SK-MEL-5 (cell line): ENCODE measurements around the gene PITPNM2. TPM values are rescaled to one million over a fixed set of nuclear protein-coding genes. Genes with fewer than 3 reads are reported as not detected.

Experiments
- DNase-seq: peaks from one replicate; pipeline ENCODE4 v3.0.0-alpha.2; 2016; ENCODE audit warnings: low read depth, low spot score
- in situ Hi-C: cut with HindIII; loops from 2 replicates; pipeline ENCODE4 v1.10.0; 2016; ENCODE audit warnings: low sequenced_read_pairs, high pct_unique_total_duplicates, low pct_unique_long_range_greater_than_20kb
- total RNA-seq: library from RNA; depleted of rRNA; stranded (reverse); fragments of >200 nt; shearing (Covaris generic); gene quantifications from 2 replicates; pipeline ENCODE4 v1.2.3, GENCODE V29; 2014

The PITPNM2 gene
- total RNA-seq, 1 experiment from 2014 or later = 1.2 TPM

DNA sequence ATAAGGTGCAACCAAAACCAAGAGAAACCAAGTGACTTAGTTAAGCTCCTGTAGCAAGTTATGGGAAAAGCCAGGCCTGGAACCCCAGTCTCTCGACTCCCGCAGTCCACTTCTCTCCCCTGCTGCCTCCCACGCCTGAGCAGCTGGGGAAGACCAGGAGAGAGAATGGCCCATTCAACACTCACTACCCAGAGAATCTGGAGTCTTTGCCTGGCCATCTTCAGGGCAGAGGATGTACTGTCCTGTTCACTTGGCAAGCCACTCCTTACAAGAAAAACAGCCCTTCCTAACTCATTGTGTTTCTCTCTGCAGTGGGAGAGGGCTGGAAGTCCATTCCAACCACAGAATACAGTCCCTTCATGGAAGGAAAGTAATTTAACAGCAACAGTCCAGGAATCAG is 1.8 kb downstream of the PITPNM2 start:
- no peak for DNase-seq
- in situ Hi-C loops = no loop called here

DNA sequence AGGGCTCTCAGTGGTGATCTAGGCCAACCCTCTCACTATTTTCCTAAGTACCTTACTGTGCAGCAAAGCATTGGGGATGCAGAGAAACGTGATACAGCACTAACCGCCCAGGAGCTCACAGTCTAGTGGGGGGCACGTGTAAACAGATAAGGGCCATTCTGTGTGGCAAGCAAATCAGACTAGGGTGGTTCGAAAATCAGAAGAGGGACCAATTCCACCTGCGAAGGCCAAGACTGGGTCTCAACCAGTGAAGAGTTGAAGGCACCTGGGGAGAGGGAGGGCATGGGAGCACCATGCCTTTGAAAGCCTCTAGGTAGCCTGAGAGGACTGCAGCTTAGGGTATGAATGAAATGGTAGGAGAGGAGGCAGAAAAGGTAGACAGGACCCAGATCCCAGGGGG is 2.2 kb downstream of the PITPNM2 start:
- DNase-seq = no peak
- in situ Hi-C loops = no loop called here

DNA sequence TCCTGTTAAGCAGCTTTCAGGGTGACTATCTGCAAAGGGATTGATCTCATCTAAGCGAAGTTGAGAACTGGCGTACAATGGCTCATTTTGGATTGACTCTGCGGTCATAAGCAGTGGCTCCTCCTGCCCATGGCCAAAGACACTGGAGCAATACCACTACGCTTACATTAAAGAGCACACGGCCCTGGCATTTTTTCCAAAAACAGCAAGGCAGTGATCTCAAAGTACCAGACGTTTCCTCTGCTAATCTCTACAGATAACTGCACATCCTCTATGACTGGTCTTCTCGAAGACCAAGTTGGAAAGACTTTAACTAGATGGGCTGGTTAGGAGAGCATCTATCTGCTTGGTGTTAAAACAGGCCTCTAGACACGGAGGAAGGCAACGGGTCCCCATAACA is 2.7 kb downstream of the PITPNM2 start:
- in situ Hi-C loops = no loop called here
- no peak for DNase-seq

DNA sequence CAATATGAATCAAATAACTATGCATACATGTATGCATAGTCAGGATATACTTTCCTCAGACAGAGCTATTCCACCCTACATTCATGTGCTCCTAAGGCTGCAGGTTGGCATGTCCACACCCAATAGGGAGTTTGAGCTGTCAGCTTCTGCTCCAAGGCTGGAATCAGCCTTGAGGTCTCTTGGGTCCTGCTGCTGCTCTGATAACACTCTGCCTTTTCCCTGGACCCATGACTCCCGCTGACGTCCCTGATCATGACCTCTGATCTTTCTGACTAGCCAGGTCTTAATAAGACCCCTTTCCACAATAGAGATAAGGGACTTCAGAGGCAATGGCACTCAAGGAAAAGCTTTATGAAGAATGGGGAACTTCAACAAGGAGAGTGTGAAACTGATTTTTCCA is 5.7 kb downstream of the PITPNM2 start:
- in situ Hi-C loops = no loop called here
- DNase-seq = no peak

DNA sequence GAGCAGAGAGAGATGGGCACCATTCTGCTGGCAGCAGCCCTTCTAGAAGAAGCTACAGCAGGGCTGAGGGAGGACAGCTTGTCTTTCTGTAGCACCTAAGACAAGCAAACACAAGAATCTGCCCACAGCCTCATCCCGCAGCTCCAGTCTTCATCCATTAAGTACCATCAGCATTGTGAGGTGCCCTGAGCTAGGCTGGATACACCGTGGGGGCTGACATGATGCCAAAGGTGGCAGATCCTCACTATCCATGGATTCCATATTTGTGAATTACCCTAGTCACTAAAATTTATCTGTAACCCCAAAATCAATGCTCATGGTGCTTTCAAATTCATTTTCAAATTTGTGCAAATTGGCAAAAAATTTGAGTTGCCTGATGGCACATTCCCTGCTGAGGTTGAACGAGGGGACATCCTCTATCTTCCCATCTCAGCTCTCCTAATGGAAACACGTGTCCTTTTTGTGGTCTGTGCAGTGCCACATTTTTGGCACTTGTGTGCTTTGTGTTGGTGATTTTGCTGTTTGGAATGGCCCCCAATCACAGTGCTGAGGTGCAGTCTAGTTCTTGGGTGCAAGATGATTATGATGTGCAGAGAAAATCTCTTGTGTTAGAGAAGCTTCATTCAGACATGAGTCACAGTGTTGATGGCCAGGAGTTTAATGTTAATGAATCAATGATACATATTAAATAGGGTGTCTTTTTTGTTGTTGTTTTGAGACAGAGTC is 7.0 kb downstream of the PITPNM2 start:
- DNase-seq = no peak
- in situ Hi-C loops = no loop called here

DNA sequence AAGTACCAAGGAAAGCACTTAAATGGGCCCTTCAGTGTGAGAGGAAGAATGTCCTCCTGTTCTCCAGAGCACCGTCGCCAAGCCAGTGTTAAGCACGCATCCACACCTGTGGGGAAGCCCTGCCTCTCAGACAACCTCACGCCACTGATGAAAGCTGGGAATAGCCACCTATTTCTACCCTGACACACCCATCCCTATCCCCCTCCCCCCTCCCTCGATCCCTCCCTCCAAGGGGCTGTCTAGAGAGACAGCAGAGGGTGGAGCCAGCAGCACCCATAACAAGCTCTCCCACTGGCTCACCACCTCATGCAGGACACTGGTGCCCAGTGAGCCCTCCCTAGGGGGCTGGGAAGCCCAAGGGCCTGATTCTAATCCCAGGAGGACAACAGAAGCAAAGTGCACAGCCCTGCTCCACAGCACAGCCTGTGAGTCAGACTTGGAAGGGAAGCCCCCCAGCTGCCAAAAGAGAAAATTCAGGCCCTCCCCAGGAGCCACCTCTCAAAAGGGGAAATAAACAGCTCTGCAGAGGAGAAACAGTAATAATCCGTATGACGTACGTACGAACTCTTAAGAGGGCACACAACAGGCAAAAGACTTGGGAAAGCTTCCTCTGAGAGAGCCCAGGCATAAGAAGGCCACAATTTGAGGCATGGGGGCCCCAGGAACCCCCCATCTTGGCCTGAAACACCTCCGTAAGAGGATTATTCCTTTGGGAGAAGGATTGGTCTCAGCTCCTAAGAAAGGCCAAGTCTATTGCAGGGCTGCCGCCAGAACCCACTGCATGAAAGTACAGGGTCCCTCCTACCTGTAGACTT is 7.8 kb downstream of the PITPNM2 start:
- in situ Hi-C loops = no loop called here
- DNase-seq = peak; percentile 30

DNA sequence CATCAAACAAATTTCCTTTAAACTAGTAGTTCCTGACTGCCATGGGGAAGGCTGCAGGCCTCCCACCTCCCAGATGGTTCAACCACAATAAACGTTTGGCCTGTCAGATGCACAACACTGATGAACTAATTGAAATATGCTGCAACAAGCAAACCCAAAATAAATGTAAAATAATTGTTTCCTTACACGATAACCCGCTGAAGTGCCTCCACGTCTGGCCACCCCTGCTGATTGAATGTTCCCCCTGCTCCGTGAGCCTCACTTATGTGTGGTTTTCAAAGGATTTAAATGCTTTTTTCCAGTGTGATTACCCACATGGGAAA is 8.4 kb downstream of the PITPNM2 start:
- in situ Hi-C loops = no loop called here
- no peak for DNase-seq

DNA sequence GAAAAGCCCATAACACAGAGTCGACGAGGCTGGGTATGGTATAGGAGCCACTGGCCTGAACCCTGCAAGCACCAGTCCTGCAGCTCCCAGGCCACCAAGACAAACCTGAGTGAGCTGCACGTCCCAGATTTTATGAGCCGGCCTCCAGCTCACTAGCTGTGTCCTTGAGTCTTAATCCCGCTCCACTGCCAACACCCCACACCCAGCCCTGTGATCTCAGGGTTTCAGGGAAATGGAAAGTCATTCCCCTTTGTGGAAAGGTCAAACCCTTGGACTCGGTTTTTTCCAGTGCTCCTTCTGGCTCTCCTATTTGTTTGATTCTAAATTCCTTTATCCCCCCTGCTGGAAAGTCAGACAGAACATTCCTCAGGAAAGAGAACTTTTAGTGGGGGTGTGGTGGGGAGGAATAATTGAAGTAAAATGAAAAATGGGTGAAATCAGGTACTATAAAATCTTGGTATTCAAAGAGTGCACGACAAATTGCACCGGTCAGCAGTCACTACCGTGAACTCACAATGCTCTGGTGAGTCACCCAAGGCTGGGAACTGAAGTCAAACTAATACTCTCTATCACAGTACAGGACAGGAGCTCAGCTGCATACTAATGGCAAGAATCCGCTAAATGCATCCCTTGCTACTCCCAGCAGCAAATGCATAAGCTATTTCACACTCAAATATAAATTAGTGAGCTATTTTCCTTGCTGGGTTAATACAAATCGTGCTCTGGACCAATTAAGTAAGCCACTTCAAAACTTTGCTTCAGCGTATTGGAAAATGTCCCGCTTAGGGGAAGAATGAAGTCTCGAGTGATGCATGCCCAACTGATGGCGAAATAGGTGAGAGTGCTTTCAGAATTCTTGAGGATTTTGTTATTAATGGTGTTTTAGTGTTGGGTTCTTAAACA is 9.0 kb downstream of the PITPNM2 start:
- in situ Hi-C loops = no loop called here
- DNase-seq = peak; percentile 22

DNA sequence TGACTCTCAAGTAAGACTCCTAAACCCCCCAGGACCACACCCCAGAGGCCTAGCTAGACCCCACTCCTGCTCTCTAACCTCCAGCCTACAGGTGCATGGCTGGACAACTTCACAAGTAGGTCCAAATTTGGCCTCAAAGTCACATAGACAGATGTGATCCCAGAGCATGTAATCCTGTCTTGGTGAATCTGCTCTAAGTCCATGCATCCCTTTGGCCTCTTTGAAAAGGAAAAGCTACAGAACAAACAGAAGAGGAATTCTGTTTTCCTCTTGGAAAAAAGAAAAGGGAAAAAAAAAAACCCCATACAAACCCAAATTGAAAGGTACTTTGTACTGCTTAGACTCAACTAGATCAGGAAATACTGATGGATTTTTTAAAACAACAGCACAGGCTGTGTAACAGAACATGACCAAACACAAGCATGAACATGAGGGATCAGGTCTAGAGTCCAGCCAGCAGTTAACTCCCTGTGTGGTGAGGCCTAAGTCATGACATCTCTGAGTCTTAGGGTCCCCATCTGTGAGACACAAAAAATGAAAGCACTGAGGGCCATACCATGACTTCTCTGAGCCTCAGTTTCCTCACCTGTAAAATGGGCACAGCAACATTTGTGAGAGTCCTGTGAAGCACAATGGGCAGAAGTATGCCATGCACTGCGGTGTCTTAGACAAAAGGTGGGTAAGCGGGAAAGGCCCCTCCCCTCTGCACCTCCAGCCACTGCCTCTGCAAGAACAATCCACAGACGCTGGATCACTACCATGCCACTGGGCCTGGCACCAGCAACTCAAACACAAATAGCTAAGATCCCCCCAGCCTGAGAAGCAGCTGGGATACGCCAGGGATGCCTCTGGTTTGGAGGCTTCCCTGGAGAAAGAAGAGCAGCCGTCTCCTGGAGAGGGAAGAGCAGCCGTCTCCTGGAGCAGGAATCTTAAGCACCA is 9.9 kb downstream of the PITPNM2 start:
- in situ Hi-C loops = no loop called here
- no peak for DNase-seq

DNA sequence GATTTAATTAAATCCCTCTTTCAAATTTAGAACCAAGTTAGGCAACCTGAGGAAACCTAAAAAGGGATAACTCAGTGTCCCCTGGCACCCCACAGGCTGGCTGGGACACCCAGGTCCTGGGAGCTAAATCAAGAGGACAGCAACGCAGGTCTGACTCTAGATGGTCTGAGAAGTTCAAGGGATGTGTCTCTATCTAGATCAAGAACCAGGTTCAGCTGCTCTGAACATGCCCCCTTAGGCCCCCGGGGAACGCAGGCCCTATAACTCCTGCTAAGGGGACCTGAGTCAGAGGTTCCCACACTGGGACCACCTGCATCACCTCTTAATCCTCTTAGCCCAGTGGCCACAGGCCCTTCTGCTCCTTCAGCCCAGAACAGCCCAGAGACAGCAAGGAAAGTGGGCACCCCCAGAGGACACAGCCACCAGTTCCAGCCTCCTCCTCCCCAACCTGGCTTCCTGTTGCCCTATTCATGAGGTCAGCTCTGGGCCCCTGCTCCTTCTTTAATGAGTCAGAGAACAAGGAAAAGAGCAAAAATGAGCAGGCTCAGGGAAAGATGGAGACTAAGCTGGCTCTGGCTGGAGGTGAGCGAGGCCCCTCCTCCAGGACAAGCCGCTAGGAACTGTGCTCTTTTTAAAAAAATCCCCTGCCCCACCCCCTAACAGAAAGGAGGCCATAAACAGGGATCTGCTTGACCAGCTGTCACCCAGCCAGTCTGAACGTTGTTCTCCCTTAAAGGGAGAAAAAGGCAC is 10.8 kb downstream of the PITPNM2 start:
- no peak for DNase-seq
- in situ Hi-C loops = no loop called here

DNA sequence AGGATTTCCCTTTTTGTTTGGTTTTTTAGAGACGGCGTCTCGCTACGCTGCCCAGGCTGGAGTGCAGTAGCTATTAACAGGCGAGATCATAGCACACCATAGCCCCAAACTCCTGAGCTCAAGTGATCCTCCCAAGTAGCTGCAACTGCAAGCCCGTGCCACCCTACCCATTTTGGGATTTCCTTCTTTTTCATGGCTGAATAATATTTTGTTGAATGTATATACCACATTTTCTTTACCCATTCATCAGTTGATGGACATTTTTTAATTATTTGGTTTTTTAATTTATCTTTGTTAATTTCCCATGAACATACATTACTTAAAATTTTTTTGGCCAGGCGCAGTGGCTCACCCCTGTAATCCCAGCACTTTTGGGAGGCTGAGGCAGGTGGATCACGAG is 15.2 kb downstream of the PITPNM2 start:
- DNase-seq = no peak
- in situ Hi-C loops = no loop called here

DNA sequence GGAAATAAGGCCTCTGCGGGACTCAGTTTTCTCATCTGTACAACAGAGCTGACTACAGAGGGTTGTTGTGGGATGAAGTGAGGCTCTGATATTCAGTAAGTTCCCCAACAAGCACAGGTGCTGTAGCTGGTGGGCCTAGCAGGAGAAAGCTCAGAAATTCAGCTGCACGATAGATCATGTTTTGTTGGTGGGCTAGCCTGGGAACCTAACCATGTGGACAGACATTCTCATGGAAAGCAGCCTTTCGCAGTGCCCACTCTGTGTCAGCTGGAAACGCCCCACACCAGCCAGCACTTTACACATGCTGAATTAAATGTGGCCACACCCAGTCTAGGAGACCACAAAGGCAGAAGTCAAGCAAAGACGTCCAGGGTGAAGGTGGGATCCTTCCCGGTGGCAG is 16.1 kb downstream of the PITPNM2 start:
- no peak for DNase-seq
- in situ Hi-C loops = no loop called here

DNA sequence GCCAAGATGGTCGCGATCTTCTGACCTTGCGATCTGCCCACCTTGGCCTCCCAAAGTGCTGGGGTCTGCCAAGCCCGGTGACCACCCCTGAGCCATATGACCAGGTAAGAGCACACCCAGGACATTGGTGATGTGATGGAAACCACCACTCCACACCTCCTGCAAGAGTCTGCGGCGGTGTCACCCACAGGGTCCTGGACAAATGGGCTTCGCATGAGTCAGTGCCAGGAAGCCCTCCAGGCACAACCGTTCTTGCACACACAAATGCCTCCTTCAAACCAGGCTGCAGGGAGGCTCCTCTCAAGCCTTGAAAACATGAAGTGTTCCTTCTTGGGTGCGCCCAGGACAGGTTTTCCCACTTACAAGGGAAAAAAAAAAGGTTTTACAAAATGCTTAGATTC is 16.6 kb downstream of the PITPNM2 start:
- in situ Hi-C loops = no loop called here
- peak; percentile 54 for DNase-seq

DNA sequence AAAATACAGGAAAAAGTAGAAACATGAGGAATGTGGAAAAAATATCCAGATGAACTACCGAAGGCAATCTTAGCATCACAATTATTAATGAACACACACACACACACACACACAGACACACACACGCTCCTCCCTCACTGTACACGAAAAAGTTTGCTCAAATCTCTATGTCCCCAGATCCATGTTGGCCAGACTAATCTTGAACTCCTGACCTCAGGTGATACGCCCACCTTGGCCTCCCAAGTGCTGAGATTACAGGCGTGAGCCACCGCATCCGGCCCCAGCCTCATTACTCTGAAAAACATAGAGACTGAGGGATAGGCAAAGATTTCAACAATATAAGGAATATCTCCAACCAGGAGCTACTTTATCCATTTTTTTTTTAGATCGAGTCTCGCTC is 17.2 kb downstream of the PITPNM2 start:
- no peak for DNase-seq
- in situ Hi-C loops = no loop called here

DNA sequence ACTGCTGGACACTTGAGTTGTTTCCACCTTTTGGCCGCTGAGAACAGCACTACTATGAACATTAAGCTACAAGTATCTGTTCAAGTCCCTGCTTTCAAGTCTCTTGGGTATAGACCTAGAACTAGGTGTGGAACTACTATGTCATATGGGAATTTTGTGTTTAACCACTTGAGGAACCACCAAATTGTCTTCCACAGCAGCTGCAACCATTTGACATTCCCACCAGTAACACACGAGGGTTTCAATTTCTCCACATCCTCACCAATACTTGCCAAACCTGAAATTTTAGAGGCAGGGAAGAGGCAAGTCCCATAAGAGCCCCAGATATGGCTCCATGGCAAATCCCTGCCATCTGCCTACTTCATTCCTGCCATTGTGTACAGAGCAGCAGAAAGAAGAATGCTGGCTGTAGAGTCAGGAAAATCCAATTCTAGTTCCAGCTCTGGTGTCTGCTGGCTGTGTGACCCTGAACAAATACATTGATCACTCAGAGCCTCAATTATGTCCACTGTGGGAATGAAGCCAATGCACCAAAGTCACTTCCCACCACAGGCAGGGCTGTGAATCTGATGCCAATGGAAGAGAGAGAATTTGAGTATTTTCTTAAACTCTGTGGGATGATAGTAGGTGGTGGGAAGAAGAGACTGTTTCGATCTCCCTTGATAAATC is 17.8 kb downstream of the PITPNM2 start:
- in situ Hi-C loops = no loop called here
- no peak for DNase-seq

DNA sequence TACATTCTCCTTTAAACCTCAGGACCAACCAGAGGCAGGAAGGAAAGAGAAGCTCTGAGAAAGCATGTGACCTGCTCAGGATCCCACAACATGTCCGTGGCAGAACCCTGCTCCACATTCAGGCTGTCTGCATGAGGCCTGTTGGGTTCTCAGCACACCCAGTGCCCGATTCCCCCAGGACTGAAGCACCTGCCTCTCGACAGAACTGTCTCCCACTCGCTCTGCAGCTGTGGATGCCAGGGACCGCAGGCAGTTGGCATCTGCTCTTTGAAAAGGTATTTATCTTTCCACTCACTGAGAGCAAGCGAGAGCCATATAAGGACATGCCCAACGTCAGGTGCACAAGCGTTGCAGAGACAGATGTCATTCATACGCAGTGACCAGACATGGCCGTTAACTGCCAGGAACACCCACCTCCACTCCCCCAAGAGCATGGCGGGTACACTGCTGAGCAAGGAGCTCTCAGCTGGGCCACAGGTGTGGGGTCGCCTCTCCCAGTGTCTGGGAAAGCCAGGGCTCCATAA is 18.9 kb downstream of the PITPNM2 start:
- in situ Hi-C loops = no loop called here
- DNase-seq = no peak
